ENCODE results near the gene CLASP2.

DNA sequence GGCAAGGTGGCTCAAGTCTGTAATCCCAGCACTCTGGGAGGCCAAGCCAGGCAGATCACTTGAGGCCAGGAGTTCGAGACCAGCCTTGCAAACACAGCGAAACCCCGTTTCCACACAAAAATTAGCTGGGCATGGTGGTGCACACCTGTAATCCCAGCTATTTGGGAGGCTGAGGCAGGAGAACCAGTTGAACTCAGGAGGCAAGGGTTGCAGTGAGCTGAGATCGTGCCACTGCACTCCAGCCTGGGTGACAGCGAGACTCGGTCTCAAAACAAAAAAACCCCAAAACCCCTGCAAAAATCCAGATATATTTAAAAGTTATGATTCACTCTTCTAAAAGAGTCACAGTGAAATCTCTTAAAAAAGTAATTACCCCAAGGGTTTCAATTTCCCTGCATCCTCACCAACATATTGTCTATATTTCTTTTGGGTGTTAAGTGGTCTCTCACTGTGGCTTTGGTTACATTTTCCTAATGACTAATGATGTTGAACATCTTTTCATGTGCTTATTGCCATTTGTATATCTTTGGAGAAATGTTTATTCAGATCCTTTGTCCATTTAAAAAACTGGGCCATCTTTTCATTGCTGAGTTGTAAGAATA, 204.7 kb downstream of the CLASP2 start:
- TF ChIP-seq, protein P1, sequence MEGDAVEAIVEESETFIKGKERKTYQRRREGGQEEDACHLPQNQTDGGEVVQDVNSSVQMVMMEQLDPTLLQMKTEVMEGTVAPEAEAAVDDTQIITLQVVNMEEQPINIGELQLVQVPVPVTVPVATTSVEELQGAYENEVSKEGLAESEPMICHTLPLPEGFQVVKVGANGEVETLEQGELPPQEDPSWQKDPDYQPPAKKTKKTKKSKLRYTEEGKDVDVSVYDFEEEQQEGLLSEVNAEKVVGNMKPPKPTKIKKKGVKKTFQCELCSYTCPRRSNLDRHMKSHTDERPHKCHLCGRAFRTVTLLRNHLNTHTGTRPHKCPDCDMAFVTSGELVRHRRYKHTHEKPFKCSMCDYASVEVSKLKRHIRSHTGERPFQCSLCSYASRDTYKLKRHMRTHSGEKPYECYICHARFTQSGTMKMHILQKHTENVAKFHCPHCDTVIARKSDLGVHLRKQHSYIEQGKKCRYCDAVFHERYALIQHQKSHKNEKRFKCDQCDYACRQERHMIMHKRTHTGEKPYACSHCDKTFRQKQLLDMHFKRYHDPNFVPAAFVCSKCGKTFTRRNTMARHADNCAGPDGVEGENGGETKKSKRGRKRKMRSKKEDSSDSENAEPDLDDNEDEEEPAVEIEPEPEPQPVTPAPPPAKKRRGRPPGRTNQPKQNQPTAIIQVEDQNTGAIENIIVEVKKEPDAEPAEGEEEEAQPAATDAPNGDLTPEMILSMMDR (IDR thresholded peaks at IDR 0.05; ENCODE audit: low read depth, low read length): no peak
- no peak for TF ChIP-seq EZH2phosphoT487 (IDR thresholded peaks at IDR 0.05; ENCODE audit: low read depth)
